ENCODE data around the gene HEMK1.
A peak's percentile ranks its signal among the peaks of the same experiment; 100 is the strongest.

GRCh38 chr3:50581459-50581842, 12.1 kb downstream of the HEMK1 start:
- TF ChIP-seq EP300 (IDR thresholded peaks at IDR 0.05) (no peak), POLR2AphosphoS5 (IDR thresholded peaks at IDR 0.05) (no peak), POLR2A (IDR thresholded peaks at IDR 0.05) (peak in 1 of 4 donors; percentile 12)

Data from upper lobe of left lung (tissue), 4 donors.